H1 (cell line): ENCODE data around the gene ATP5F1E. TPM values are rescaled to one million over a fixed set of nuclear protein-coding genes. Genes with fewer than 3 reads are reported as not detected.

Source experiments
- BACH1 ChIP-seq: IDR thresholded peaks from 2 replicates; pipeline ENCODE4 v1.6.1; 2012; ENCODE audit warnings: low read length, improper control_type of control experiment
- E2F6 ChIP-seq: IDR thresholded peaks from 2 replicates; pipeline ENCODE4 v1.6.1; 2012; ENCODE audit warnings: inconsistent platforms
- TEAD4 ChIP-seq: IDR thresholded peaks from 2 replicates; pipeline ENCODE4 v1.6.1; 2012; ENCODE audit warnings: low read depth, low read length, inconsistent platforms, mixed read lengths
- polyA plus RNA-seq, 7 experiments: library from polyadenylated mRNA; depleted of rRNA in 3 of 7; stranded (reverse) in 5 of 7; unstranded in 2 of 7; fragments of >200 nt in 5 of 7; fragments of 200-250 nt in 2 of 7; gene quantifications; 1 replicate in 5 of 7; 2 replicates in 1 of 7; 4 replicates in 1 of 7; pipeline versions ENCODE4 v1.2.1 to v1.2.3, GENCODE V29; 2011 to 2013; ENCODE audit warnings: missing spikeins in 2 of 7, mixed read lengths in 2 of 7
- total RNA-seq: library from RNA; stranded (reverse); fragmentation: NEBNext Ultra II Directional; extraction: Animal tissue kit (Norgen Biotek cat#: 25700); gene quantifications from 2 replicates; pipeline ENCODE4 v1.2.1, GENCODE V29; 2021

ATP5F1E gene
- total and polyA plus RNA-seq, 2 of the 8 experiments (the other 6 are each of a cell fraction or from before 2014, with no cell fraction given), result 15.7 to 47.8 TPM

GRCh38 chr20:58976061-58976730, 55.9 kb downstream of the ATP5F1E start (continued):
- no peak for TF ChIP-seq E2F6
- TF ChIP-seq TEAD4, result no peak
- no peak for TF ChIP-seq BACH1
- TF ChIP-seq, all 59 proteins: peak for 0

Other genes with a start within 250 kb of the ATP5F1E start
- gene GNAS-AS1, start 181.4 kb downstream of the ATP5F1E start, total RNA-seq, result 11.7 and 13.7 TPM in 2 replicates
- 4.7 and 5.4 TPM in 2 replicates for gene GNAS-AS1, start 181.4 kb downstream of the ATP5F1E start, polyA plus RNA-seq (2011; rRNA removed)
- 989 and 1,039 TPM in 2 replicates for gene GNAS, start 179.6 kb downstream of the ATP5F1E start, total RNA-seq
- 1,613 and 2,238 TPM in 2 replicates for gene GNAS, start 179.6 kb downstream of the ATP5F1E start, polyA plus RNA-seq (2011; rRNA removed)
- gene NELFCD, start 51.1 kb downstream of the ATP5F1E start, total RNA-seq, result 56.3 and 59.6 TPM in 2 replicates
- gene NELFCD, start 51.1 kb downstream of the ATP5F1E start, polyA plus RNA-seq (2011; rRNA removed), result 35.5 and 35.8 TPM in 2 replicates
- 32.3 and 32.8 TPM in 2 replicates for gene CTSZ, start 25.1 kb downstream of the ATP5F1E start, total RNA-seq
- 34.0 and 37.3 TPM in 2 replicates for gene CTSZ, start 25.1 kb downstream of the ATP5F1E start, polyA plus RNA-seq (2011; rRNA removed)
- gene TUBB1, start 12.9 kb downstream of the ATP5F1E start, total RNA-seq, result not detected in 2 replicates
- gene TUBB1, start 12.9 kb downstream of the ATP5F1E start, polyA plus RNA-seq (2011; rRNA removed), result not detected in 2 replicates
- gene PRELID3B, start 10.5 kb upstream of the ATP5F1E start, total RNA-seq, result 43.2 and 50.5 TPM in 2 replicates
- 4.6 and 8.1 TPM in 2 replicates for gene PRELID3B, start 10.5 kb upstream of the ATP5F1E start, polyA plus RNA-seq (2011; rRNA removed)
- not detected in 2 replicates for gene ZNF831, start 131.5 kb upstream of the ATP5F1E start, total RNA-seq
- gene ZNF831, start 131.5 kb upstream of the ATP5F1E start, polyA plus RNA-seq (2011; rRNA removed), result under 0.01 TPM in 1 of 2 replicates, not detected in the other